Left lobe of liver (tissue), 2 donors: ENCODE data around the gene ANGPTL7. TPM values are rescaled to one million over a fixed set of nuclear protein-coding genes. Genes with fewer than 3 reads are reported as not detected.

ENCODE experiments used
- ATAC-seq: fragments of 200-7000 bp; cut with Tn5 transposase; one replicate; pipeline ENCODE4 v1.9.1; 2020; ENCODE audit warnings: mild to moderate bottlenecking, moderate library complexity
- DNase-seq: peaks from one replicate; pipeline ENCODE4 v3.0.0-alpha.2; 2020; ENCODE audit warnings: low spot score
- total RNA-seq: library from RNA; stranded (reverse); gene quantifications from one replicate; pipeline ENCODE4 v1.2.1, GENCODE V29; 2021
- donor health status: DM: no; HTN: no; CAD: no; lungs with moderate emphysema.
- donor health status: DM: no; HTN: yes; CAD: no.

Gene ANGPTL7
- total RNA-seq, 1 donor from 2014 or later = not detected

DNA sequence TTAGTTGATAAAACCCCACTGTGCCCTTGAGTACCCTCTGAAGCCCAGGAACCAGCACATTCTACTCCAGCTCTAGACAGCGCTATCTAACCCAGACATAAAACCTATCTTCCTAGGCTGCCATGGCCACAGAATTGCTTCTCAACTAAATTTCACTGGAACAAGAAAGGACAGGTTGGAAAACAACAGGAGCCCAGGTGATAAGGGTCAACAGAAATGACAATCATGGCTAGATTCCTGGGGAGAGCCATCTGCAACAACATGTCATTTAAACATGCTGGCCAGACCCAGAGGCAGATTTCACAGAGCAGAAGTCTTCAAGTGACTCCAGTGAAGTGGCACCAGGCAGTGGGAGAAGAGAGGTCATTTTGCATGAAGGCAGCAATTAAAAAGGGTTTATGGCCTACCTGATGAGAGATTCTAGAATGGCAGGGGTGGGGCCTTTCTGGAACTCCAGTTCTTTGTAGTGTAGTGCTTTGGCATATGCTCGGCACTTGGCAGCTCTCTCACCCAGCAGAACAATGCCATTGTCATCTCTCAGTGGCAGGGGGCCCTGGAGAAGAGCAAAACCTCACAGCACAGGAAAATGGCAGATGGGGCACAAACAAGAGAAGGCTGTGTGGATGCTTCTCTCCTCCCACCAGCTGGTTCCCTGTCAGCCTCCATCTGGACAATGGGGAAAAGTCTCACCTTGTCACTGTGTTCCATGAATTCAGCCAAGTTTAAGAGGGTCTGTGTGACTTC, 9.9 kb downstream of the ANGPTL7 start:
- ATAC-seq = no peak
- DNase-seq = no peak

DNA sequence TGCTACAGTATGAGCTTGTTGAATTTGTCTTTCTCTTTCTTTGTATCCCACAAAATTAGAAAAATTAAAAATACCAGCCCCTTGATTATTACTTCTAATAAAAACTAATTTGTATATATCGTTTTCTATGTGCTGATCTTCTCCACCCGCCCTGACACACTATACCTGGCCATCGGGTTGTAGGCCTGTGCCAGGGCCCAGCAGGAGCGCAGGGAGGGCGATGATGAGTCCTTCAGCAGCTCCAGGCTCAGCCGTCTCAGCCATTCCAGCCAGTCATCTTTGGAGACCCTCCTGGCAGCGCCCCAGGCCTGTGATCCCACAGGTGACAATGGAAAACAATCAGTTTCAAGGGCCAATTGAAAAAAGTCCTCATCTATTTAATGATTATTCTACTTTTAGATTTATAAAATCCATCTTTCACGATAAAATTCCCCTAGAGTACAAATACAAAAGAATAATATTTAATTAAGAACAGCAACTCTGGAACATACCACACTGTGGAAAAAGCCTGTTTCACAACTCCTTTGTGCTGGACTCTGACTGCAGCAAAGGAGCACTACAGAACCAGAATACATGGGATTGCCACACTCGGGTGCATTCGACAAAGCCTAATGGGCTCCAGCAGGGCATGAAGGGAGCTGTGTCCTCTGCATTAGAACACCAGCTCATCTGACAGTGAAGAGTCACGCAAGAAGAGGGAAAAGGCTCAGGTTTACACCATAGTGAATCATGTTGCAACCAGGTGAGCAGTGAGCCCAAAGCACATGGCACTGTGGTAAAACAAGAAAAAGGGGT, 15.4 kb downstream of the ANGPTL7 start:
- ATAC-seq (peak; percentile 94), DNase-seq (peak; percentile 72)

DNA sequence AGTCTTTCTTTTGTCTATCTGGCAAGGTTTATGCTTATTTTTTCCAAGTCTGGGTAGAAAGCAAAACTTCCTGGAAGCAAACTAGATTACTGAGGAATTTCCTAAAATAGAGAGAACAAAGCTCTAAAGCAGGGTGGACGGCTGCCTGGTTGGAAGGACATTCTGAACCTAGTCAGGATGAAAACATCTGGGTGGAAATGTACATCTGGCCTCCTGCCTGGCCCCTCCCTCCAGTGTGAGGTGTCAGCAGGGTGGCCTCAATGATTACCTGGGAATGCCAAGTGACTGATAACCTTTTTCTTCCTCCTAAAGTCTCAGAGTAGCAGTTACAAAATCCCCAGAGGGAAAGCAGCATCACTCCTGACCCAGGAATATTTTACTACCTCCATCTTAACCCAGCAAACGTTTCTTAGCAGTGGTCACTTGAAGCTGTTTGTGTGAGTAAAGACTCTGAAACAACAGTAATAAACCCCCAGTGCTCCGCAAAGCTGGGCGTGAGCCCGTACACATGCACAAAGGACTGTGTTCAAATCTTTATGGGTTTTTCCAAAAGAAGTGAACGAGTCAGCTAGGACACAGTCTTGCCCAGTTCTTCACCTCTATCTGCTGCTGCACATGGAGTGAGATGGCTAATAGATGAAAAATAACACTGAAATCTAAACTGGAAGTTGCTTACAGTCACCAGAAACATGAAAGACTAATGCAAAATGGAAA, 18.9 kb downstream of the ANGPTL7 start:
- ATAC-seq = no peak
- no peak for DNase-seq

DNA sequence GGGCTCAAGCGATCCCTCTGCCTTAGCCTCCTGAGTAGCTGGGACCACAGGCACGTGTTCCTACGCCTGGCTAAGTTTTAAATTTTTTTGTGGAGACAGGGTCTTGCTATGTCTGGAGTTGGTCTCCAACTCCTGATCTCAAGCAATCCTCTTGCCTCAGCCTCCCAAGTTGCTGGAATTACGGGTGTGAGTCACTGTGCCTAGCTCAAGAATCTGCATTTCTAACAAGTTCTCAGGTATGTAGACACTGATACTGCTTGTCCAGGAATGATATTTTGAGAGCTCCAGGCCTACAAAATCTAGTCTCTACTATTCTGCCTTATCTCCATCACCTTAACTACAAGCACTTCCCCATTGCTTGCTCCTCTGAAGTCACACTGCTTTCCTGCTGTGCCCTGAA, 22.3 kb downstream of the ANGPTL7 start:
- DNase-seq (no peak), ATAC-seq (no peak)

DNA sequence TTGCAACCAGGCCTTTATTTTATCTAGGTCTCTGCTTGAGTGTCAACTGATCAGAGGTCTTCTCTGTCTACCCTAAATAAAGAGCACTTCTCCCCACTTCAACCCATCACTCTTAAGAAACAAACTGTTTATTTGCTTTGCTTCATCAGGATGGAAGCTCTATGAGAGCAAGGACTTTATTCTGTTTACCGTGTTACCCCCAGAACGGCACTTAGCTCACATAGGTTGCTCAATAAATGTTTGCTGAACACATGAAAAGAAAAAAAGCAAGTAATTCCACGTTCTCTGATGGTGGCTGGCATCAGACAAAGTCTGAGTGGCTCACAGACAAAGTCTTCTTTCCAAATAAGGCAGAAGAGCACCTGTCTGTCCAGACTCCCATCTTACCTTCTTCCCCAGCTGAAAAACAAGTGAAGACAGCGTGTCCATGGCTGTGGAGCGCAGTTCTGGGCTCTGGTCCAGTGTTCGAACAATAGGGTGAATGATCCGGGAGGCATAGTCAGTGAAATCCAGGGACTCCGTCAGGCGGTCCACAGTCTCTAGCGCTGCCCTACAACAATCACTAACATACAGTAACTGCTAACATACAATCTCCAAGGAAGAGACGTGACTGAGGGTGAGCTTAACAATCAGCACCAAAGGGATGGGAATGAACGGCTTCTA, 22.9 kb downstream of the ANGPTL7 start:
- ATAC-seq (peak; percentile 81), DNase-seq (peak; percentile 58)

DNA sequence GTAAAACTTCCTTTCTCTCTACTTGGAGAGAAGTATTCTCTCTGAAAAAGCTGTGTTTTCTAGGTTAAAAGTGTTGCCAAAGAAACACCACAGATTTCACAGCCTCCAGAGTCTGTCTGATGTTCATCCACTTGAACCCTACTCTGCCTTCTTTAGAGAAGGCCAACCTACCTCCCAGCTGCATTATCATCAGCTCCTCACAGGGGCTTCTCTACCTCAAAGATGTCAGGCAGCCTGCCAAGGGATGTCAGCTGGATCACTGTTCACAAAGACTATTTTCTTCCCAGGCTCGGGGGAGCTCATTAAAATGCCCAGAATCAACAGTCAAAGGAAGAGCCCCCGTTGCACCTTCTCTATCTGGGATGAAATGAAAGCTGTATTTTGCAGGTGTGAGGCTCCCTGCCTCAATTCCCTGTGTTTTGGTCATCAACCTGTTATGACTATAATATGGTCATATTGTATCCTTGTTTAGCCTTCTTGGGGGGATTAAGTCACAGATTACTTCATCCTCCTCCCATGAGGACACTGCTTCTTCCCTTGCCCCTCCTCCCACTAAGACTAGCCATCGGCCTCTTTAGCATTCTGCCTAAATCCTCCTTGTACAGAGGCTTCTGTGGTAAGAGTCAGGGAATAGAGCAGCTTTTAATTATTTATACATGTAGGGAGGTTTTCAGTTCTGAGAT, 25.7 kb downstream of the ANGPTL7 start:
- ATAC-seq = no peak

DNA sequence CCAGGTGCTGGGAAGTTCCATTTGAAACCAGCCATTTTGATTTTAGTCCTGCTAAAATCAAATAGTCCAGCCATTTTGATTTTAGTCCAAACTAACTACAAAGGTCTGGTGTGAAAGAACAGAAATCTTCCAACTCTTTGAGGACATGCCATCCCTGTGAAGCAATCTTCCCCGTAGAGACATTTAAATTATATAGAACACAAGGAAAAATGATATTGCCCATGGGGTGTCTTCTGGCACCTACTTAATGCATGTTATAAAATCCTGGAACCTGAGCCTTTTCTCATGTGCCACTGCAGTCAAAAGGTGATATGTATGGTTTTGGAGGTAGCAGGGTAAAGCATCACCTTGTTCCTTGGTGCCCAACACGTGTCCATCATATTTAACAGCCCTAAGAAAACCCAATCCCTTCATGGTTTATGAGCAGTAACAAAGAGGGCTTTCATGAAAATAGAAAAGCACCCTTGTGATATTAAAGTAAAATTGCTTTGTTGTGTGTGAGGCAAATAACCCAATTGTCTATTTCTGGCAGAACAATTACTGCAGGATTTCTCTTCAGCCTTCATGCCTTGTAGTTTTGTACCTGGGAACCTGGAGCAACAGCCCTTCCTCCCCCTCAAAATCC, 26.3 kb downstream of the ANGPTL7 start:
- ATAC-seq = no peak
- DNase-seq = no peak

More for the DNA sequence above, 25.7 kb downstream of the ANGPTL7 start:
- DNase-seq = no peak

DNA sequence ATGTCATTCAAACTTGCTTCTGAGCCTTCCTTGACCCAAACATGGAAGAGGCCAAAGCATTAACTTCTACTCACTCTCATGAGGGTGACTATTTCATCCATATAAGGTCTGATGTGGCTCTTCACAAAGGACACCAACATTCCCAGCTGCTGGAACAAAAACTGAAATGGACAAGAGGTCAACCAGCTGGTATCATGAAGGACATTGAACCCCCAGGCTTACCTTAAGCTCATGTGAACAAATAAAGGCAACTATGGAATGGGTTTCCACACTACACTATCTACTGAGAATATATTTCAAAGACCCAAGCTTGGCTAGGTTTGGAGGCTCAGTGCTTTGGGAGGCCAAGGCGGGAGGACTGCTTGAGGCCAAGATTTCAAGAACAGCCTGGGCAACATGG, 26.9 kb downstream of the ANGPTL7 start:
- peak; percentile 68 for ATAC-seq
- no peak for DNase-seq

DNA sequence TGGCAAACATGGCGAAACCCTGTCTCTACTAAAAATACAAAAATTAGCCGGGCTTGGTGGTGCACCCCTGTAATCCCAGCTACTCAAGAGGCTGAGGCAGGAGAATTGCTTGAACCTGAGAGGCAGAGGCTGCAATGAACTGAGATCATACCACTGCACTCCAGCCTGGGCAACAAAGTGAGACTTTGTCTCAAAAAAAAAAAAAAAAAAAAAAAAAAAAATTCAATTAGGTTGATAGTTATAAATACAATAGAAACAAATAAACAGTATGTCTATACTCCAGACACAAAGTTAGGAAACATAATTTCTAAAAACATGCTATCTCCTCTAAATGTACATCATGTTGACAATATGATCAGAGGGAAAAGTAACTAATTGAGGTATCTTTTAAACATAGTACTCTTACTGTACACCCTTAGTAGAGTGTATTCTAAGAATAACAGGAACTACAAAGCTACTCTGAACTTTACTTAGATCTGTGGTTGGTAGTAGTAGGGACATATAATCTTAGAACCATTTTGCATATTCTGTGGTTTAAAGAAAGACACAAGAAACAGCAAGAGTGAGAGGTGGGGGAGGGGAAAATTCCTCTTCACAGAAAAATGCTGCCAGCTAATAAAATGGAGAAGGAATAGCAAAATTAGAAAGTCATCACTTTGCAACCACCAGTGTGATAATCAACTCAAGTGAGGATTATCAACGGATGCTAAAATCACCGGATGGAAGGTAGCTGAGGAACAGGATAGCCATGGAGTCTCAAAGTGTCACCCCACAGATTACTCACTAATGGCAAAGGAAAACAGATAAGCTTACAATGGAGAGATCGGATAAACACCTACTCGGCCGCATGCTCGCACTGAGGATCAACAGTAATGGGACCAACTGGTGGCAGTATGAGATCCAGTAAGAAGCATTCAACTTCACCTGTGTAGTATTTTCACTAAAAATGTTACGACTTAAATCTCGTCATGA, 38.2 kb downstream of the ANGPTL7 start:
- ATAC-seq (no peak), DNase-seq (no peak)

DNA sequence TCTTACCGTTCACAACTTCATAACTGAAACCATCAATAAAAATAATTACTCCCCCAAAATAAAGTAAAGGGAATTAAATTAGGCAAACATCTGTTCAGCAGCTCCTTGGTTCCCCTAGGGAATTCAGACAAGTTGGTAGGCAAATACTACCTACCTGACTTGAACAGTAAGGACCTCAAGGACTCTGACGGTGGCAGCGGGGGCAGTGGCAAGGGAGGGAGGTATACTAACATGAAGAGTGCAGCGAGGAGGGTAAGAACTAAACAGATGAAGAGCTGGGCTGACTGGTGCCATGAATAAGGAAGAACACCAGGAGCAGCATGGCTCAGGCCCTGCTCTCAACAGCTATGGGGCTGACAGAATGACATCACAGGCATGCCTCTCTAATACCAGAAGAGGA, 40.0 kb downstream of the ANGPTL7 start:
- no peak for DNase-seq

DNA sequence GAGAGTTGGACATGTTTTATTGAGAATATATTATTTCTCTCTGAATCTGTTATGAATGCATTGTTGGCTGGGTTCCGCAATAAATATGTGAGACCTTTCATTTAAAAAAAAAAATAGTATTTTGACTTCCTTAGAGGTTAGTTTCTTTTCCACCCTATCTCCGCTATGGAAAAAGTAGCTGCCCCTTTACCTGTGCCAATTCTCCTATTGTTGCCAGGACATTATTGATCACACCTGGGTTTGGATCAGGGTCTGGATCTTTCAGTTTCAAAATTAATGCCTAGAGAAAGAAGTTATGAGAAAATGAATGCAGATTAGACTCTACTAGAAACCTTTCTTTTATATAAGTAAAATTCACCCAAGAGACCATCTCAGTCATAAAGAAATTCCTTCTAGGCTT, 44.1 kb downstream of the ANGPTL7 start:
- ATAC-seq (peak; percentile 65), DNase-seq (no peak)

More for the DNA sequence above, 40.0 kb downstream of the ANGPTL7 start:
- ATAC-seq = no peak

DNA sequence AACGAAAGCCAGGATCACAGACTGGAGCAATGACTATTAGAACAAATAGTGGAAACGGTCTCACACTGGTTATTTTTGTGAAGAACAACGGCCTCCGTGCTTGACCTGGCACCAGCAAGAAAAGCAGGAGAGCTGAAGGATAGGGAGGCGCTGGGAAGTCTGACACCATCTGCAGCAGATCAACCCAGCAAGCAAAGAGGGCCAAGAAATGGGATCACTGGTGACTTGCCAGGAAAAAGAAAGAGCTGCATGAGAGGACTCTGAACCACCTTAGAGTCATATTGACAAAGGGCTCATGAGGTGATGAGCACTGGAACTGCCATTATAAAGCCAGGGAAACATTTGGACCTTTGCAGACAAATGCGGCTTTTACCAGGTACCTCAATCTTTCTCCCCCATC, 48.2 kb downstream of the ANGPTL7 start:
- no peak for ATAC-seq
- DNase-seq = no peak

DNA sequence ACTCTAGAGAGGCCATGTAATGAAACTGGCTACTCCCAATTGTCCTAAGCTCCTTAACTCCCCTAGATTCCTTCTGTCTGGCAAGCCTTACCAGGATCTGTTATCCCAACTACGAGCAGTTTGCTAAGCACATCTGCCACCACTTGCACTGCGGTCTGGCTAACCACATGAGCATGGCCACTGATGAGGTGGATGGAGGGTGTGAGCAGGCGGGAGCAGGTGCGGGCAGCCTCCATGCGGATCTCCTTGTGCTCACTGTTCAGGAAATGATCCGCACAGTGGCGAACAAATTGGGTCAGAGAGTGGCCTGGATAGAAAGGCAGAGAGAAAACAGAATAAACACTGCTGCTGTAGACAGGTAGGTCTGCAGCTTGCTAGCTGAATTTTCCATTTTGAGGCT, 49.2 kb downstream of the ANGPTL7 start:
- ATAC-seq (no peak), DNase-seq (no peak)

DNA sequence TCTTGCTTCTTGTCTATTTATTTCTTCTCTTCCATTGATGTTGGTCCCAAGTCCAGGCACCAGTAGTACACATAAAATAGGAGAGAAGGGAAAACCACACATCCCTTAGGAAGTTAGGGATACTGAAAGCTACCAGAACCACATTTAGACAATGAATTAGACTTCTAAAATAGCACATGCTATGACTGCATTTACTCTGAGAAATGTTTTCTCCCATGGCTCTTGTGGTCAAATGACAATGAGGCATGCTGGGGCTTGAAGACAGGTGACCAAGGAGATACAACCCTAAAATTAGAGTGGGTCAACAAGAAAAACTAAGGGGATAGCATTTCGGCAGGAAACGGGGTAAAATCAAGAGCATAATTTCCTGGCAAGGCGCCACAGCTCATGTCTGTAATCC, 56.1 kb downstream of the ANGPTL7 start:
- DNase-seq = no peak

More for the DNA sequence above, 56.1 kb downstream of the ANGPTL7 start:
- ATAC-seq = no peak

Other genes starting within 250 kb of the ANGPTL7 start
- gene TARDBP, start 176.7 kb upstream of the ANGPTL7 start, total RNA-seq = 59.1 TPM
- 206 TPM for gene MASP2, start 142.1 kb upstream of the ANGPTL7 start, total RNA-seq
- gene SRM, start 129.3 kb upstream of the ANGPTL7 start, total RNA-seq = 28.5 TPM
- gene EXOSC10, start 89.5 kb upstream of the ANGPTL7 start, total RNA-seq = 17.2 TPM
- gene MTOR, start 73.2 kb downstream of the ANGPTL7 start, total RNA-seq = 33.2 TPM
- 7.6 TPM for gene UBIAD1, start 83.8 kb downstream of the ANGPTL7 start, total RNA-seq